ENCODE measurements around the gene CSNK1G3. TPM values are rescaled to one million over a fixed set of nuclear protein-coding genes. Genes with fewer than 3 reads are reported as not detected.
"Not testable (repeated sequence)": the region's sequence is repeated elsewhere in the genome, so short reads cannot be mapped to it uniquely, and the experiment has no call there.

Gene CSNK1G3
- total RNA-seq, 2 experiments from 2014 or later, result 30.8 to 32.1 TPM

- CTCF ChIA-PET, POLR2A ChIA-PET: not testable (repeated sequence)
Measured at GRCh38 chr5:123495211-123495610, 16.8 kb upstream of the CSNK1G3 start.

GRCh38 chr5:123496892-123497291 is 15.1 kb upstream of the CSNK1G3 start:
- Mint-ChIP-seq H3K27me3 (peaks cover 3% of the 10 kb centered on the region), H3K4me3 (no peak overlapping the region), H3K36me3 (ENCODE audit: low read depth) (no peaks in the 10 kb centered on the region), H3K27ac (no peak overlapping the region), H3K9me3 (no peaks in the 10 kb centered on the region), H3K4me1 (no peaks in the 10 kb centered on the region)
- ChIA-PET CTCF (interaction anchor here (1.7 kb wide), 1 partner anchor 74 kb away, joined by 6 read pairs; the partner anchor contains the start of gene CEP120), POLR2A (interaction anchor here (0.8 kb wide), 1 partner anchor 15 kb away, joined by 3 read pairs; the partner anchor contains the start of gene CSNK1G3)
- DNase-seq, result no peak

More at GRCh38 chr5:123495211-123495610, 16.8 kb upstream of the CSNK1G3 start:
- H3K27me3 Mint-ChIP-seq; H3K4me1 Mint-ChIP-seq; H3K27ac Mint-ChIP-seq; H3K9me3 Mint-ChIP-seq; H3K36me3 Mint-ChIP-seq (ENCODE audit: low read depth); DNase-seq; H3K4me3 Mint-ChIP-seq: not testable (repeated sequence)

GRCh38 chr5:123500471-123500870 is 11.5 kb upstream of the CSNK1G3 start:
- Mint-ChIP-seq H3K36me3 (ENCODE audit: low read depth) (no peaks in the 10 kb centered on the region), H3K9me3 (no peaks in the 10 kb centered on the region), H3K27me3 (peaks cover 7% of the 10 kb centered on the region), H3K4me1 (peaks cover 2% of the 10 kb centered on the region), H3K27ac (no peak overlapping the region), H3K4me3 (no peak overlapping the region)
- ChIA-PET CTCF (no interaction called here), POLR2A (interaction anchor here (1.1 kb wide), 1 partner anchor 11 kb away, joined by 4 read pairs; the partner anchor contains the start of gene CSNK1G3)
- DNase-seq, result no peak

- CTCF ChIA-PET, result no interaction called here
- Mint-ChIP-seq H3K36me3 (ENCODE audit: low read depth) (no peaks in the 10 kb centered on the region), H3K27ac (no peak overlapping the region)
Measured at GRCh38 chr5:123502120-123502519, 9.9 kb upstream of the CSNK1G3 start.

GRCh38 chr5:123503299-123503698 is 8.7 kb upstream of the CSNK1G3 start:
- DNase-seq, result no peak
- ChIA-PET POLR2A (interaction anchor here (1.0 to 1.2 kb wide), 2 partner anchors 9 to 80 kb away, joined by 3 to 5 read pairs; partner anchors contain the start of genes CEP120 and CSNK1G3), CTCF (no interaction called here)
- Mint-ChIP-seq H3K36me3 (ENCODE audit: low read depth) (no peaks in the 10 kb centered on the region), H3K4me1 (peaks cover 2% of the 10 kb centered on the region), H3K27ac (no peak overlapping the region), H3K27me3 (peaks cover 23% of the 10 kb centered on the region), H3K9me3 (no peaks in the 10 kb centered on the region), H3K4me3 (no peak overlapping the region)

More at GRCh38 chr5:123502120-123502519, 9.9 kb upstream of the CSNK1G3 start:
- Mint-ChIP-seq H3K27me3 (peaks cover 17% of the 10 kb centered on the region), H3K4me3 (no peak overlapping the region), H3K9me3 (no peaks in the 10 kb centered on the region), H3K4me1 (peaks cover 2% of the 10 kb centered on the region)
- POLR2A ChIA-PET, result no interaction called here
- no peak for DNase-seq

- Mint-ChIP-seq H3K27ac (no peak overlapping the region), H3K27me3 (peaks cover 24% of the 10 kb centered on the region), H3K4me1 (peaks cover 3% of the 10 kb centered on the region), H3K9me3 (no peaks in the 10 kb centered on the region), H3K36me3 (ENCODE audit: low read depth) (no peaks in the 10 kb centered on the region), H3K4me3 (no peak overlapping the region)
- no peak for DNase-seq
- ChIA-PET POLR2A (interaction anchor here (1.9 kb wide), 1 partner anchor 82 kb away, joined by 10 read pairs; the partner anchor contains the start of gene CEP120), CTCF (no interaction called here)
Measured at GRCh38 chr5:123505633-123506032, 6.3 kb upstream of the CSNK1G3 start.

- Mint-ChIP-seq H3K9me3 (no peaks in the 10 kb centered on the region), H3K27me3 (peaks cover 24% of the 10 kb centered on the region), H3K4me1 (peaks cover 14% of the 10 kb centered on the region), H3K36me3 (ENCODE audit: low read depth) (no peaks in the 10 kb centered on the region), H3K27ac (no peak overlapping the region), H3K4me3 (no peak overlapping the region)
- POLR2A ChIA-PET, result interaction anchor here (2.4 kb wide), 1 partner anchor 86 kb away, joined by 11 read pairs; the partner anchor contains the start of gene CEP120
- CTCF ChIA-PET, result interaction anchor here (2.5 kb wide), 1 partner anchor 85 kb away, joined by 8 read pairs; the partner anchor contains the start of gene CEP120
- no peak for DNase-seq
Measured at GRCh38 chr5:123508441-123508840, 3.5 kb upstream of the CSNK1G3 start.

- no peak for DNase-seq
- H3K27ac Mint-ChIP-seq, result peak overlapping the region; percentile 87
- peaks cover 7% of the 10 kb centered on the region for H3K36me3 Mint-ChIP-seq (ENCODE audit: low read depth)
- CTCF ChIA-PET, result interaction anchor here (1.5 to 2.6 kb wide), 2 partner anchors 88 to 91 kb away, joined by 6 to 13 read pairs; partner anchors contain the start of gene CEP120
- H3K4me1 Mint-ChIP-seq, result peaks cover 40% of the 10 kb centered on the region
- peak overlapping the region; percentile 87 for H3K4me3 Mint-ChIP-seq
- POLR2A ChIA-PET, result interaction anchor here (0.9 to 4.6 kb wide), 14 partner anchors 8 to 666 kb away, joined by 3 to 102 read pairs (median 4); partner anchors contain the start of genes CEP120 and SNX24
- H3K9me3 Mint-ChIP-seq, result no peaks in the 10 kb centered on the region
- peaks cover 14% of the 10 kb centered on the region for H3K27me3 Mint-ChIP-seq
Measured at GRCh38 chr5:123511290-123511647, 708 bp upstream of the CSNK1G3 start.

GRCh38 chr5:123512611-123513461 is 859 bp downstream of the CSNK1G3 start:
- POLR2A ChIA-PET, result interaction anchor here (0.9 to 4.6 kb wide), 6 partner anchors 10 to 92 kb away, joined by 3 to 102 read pairs (median 4); partner anchors contain the start of gene CEP120
- peak overlapping the region; percentile 96 for H3K4me3 Mint-ChIP-seq
- peak overlapping the region; percentile 75 for H3K27ac Mint-ChIP-seq
- peak; percentile 34 for DNase-seq
- H3K27me3 Mint-ChIP-seq, result peaks cover 7% of the 10 kb centered on the region
- CTCF ChIA-PET, result interaction anchor here (1.5 to 2.6 kb wide), 3 partner anchors 89 to 92 kb away, joined by 6 to 13 read pairs (median 8); partner anchors contain the start of gene CEP120
- peaks cover 7% of the 10 kb centered on the region for H3K36me3 Mint-ChIP-seq (ENCODE audit: low read depth)
- H3K4me1 Mint-ChIP-seq, result peaks cover 52% of the 10 kb centered on the region
- H3K9me3 Mint-ChIP-seq, result no peaks in the 10 kb centered on the region

- no peak for DNase-seq
- peak overlapping the region; percentile 10 for H3K4me3 Mint-ChIP-seq
- CTCF ChIA-PET, result interaction anchor here (1.5 to 2.1 kb wide), 2 partner anchors 29 to 91 kb away, joined by 3 to 8 read pairs; partner anchors contain the start of gene CEP120
- H3K9me3 Mint-ChIP-seq, result no peaks in the 10 kb centered on the region
- no peak overlapping the region for H3K27ac Mint-ChIP-seq
- peaks cover 64% of the 10 kb centered on the region for H3K4me1 Mint-ChIP-seq
- no peaks in the 10 kb centered on the region for H3K27me3 Mint-ChIP-seq
- POLR2A ChIA-PET, result interaction anchor here (0.6 to 2.9 kb wide), 2 partner anchors 29 to 92 kb away, joined by 3 to 16 read pairs; partner anchors contain the start of gene CEP120
- peaks cover 10% of the 10 kb centered on the region for H3K36me3 Mint-ChIP-seq (ENCODE audit: low read depth)
Measured at GRCh38 chr5:123514615-123515355, 2.8 kb downstream of the CSNK1G3 start.

GRCh38 chr5:123515904-123516303 is 3.9 kb downstream of the CSNK1G3 start:
- CTCF ChIA-PET, result interaction anchor here (1.2 kb wide), 1 partner anchor 27 kb away, joined by 4 read pairs; no protein-coding TSS in a partner anchor
- Mint-ChIP-seq H3K27ac (peak overlapping the region; percentile 23), H3K9me3 (no peaks in the 10 kb centered on the region), H3K4me3 (peak overlapping the region; percentile 9), H3K36me3 (ENCODE audit: low read depth) (peaks cover 10% of the 10 kb centered on the region), H3K4me1 (peaks cover 60% of the 10 kb centered on the region), H3K27me3 (no peaks in the 10 kb centered on the region)
- DNase-seq, result no peak
- POLR2A ChIA-PET, result interaction anchor here (2.9 kb wide), 1 partner anchor 93 kb away, joined by 16 read pairs; the partner anchor contains the start of gene CEP120

- no peaks in the 10 kb centered on the region for H3K27me3 Mint-ChIP-seq
- no peaks in the 10 kb centered on the region for H3K9me3 Mint-ChIP-seq
- H3K27ac Mint-ChIP-seq, result no peak overlapping the region
- CTCF ChIA-PET, result interaction anchor here (0.8 to 1.1 kb wide), 2 partner anchors 17 to 94 kb away, joined by 3 to 6 read pairs; partner anchors contain the start of gene CEP120
- no peak overlapping the region for H3K4me3 Mint-ChIP-seq
- DNase-seq, result no peak
- POLR2A ChIA-PET, result interaction anchor here (1.2 to 2.3 kb wide), 2 partner anchors 94 to 99 kb away, joined by 3 to 12 read pairs; partner anchors contain the start of gene CEP120
- peaks cover 14% of the 10 kb centered on the region for H3K36me3 Mint-ChIP-seq (ENCODE audit: low read depth)
- H3K4me1 Mint-ChIP-seq, result peaks cover 53% of the 10 kb centered on the region
Measured at GRCh38 chr5:123517476-123517875, 5.5 kb downstream of the CSNK1G3 start.
